HG02571 (cell line): Measurements from ENCODE around the gene MYCBP2.
"Not testable (repeated sequence)": the region's sequence is repeated elsewhere in the genome, so short reads cannot be mapped to it uniquely, and the experiment has no call there.

Source experiments
- ATAC-seq: cut with Tn5 transposase; IDR thresholded peaks from one replicate; pipeline ENCODE4 v1.9.1; 2021; ENCODE audit warnings: mild to moderate bottlenecking, moderate library complexity; ENCODE audit not compliant: unreplicated experiment

The MYCBP2 gene

GRCh38 chr13:77326905-77327604 lies at the start of gene MYCBP2:
TSS of gene MYCBP2 (minus strand) at chr13:77327094. CDS start at chr13:77326775, 319 bp downstream.
- ATAC-seq: peak; percentile 44

DNA sequence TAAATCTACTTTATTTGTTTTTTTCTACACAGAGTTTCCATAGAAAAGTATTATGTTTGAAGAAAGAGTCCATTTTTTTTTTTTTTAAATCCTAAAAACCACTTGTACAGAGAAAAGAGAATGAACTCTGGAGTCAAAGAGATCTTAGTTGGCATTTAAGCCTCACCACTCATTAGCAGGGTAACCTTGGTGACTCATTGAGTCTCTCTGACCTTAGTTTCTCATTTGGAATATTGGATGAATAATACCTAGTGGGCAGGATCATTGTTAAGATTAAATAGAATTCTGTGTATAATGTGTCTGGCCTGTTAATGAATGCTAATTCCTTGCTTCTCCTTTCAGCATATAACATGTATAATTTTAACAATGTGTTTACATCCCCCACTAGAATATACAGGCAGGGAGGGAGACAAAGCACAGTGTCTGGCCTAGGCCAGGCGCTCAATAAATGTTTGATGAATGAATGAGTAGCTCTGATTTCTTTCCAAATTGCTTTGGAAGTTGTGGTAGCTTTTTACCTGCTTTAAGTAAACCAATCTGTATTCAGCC lies 48.7 kb upstream of the MYCBP2 start:
- ATAC-seq: no peak

DNA sequence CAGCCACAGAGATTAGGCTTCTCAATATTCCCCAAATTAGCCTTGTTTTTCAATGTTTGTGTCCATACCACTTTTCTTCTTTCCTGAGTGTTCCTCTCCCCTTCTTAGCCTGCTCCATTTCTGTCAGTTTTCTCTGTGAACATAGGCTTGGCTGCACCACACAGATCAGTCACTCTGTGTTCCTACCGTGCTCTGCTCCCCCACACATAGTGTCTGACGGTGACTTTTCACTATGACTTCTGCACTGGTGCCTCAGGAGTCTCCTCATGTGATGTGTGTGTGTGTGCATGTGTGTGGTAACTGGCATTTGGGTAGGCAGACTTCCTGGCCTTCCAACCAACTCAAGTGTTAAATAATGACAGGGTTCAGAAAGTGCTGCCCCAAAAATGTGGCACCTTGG lies 47.9 kb upstream of the MYCBP2 start:
- ATAC-seq: peak; percentile 65

- no peak for ATAC-seq
Observed at GRCh38 chr13:77374339-77374738, 47.4 kb upstream of the MYCBP2 start.

DNA sequence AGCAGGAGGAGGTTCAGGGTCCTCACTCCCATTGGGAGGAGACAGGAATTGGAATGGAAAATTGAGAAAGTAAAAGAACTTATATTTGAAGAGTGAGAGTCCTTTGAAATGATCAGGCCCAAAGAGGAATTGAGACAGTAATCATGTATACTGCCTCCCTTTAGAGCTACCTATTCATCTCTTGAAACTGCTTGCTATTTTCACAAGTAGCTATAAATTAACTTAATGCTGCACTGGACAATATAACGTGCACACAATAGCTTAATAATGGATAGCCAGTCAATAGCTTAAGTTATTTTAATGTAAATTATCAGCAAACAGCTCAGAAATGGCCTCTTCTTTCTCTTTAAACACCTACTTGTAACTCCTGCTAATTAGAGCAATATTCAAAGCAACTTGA lies 46.6 kb upstream of the MYCBP2 start:
- no peak for ATAC-seq

DNA sequence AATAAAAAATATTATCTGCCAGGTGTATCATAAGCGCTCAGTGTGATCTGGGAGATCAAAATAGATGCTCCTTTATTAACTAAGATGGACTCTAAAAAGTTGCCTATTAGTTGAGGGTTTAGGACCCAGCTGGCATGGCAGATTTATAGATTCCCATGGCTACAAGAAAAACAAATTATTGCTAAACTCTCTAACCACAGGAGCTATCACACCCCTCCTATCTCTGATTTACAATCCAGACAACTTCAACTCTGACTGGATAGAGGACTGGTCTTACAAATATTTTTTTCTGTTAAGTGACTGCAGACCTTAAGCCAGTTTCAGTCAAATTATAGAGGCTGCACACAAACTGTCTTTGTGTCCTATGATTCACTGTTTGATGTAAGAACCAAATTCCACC lies 45.4 kb upstream of the MYCBP2 start:
- no peak for ATAC-seq

DNA sequence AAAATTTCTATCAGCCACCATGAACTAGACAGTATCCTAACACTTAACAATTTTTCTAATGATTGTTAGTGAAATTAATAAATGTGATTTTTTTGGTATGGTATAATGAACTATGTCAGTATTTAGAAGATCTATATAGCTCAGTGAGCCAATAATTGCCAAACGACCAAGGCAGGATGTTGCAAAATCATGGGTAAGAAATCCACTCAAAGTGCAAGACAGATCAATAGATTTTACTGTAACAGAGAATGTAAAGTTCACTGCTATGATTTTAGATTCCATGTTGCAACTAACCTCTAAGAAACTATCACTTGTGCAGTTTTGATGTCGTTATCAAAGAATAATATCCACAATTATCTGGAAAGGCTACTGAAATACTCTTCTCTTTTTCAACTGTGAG lies 44.0 kb upstream of the MYCBP2 start:
- ATAC-seq: no peak

- ATAC-seq: no peak
Observed at GRCh38 chr13:77362166-77362565, 35.3 kb upstream of the MYCBP2 start.

DNA sequence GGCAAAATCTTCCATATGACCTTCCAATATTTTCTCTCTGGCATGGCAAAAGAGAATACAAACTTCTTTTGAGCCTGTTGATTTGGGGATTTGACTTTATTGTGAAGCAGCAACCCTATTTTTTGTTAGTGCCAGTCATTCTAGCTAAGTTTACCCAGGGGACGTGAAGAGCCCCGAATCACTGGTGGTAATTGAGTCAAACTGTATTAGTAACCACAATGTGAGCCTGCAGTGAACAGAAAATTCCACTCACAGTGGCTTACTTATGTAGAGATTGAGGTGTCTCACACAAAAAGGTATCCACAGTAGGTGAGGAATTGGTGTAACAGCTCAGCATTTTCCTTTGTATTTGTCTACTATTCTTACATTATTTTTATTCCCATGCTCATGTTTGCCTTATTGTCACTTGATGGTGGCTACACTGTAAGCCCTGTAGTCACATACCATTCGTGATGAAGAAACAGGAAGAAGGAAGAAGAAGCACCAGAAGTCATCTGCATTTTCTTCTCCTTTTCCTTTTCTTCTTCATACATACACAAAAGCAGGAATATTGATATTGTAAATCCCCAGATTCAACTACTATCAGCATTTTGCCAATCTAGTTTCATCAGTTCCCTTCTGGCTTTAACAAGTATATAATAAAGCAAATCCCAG lies 33.3 kb upstream of the MYCBP2 start:
- ATAC-seq: no peak

GRCh38 chr13:77359171-77359570 lies 32.3 kb upstream of the MYCBP2 start:
- ATAC-seq: no peak

DNA sequence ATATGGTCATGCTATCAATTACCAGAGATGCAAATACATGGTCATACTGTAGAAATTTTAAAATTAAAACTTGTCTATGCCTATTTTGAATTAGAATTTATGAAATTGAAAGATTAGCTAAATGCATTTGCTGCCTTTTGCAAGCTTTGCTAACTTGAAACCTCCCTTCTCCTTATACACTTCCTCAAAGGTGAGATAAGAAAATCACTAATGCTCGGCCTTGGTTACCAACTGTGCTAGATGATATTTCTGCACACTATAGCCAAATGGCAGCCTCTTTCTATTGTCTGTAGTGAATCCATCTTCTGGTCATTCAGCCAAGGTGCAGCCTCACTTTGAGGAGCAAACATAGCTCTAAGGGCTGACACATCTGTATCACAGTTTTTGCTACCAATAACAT lies 31.1 kb upstream of the MYCBP2 start:
- no peak for ATAC-seq

GRCh38 chr13:77356155-77356554 lies 29.3 kb upstream of the MYCBP2 start:
- ATAC-seq: no peak

GRCh38 chr13:77353995-77354394 lies 27.1 kb upstream of the MYCBP2 start:
- no peak for ATAC-seq

GRCh38 chr13:77351315-77351714 lies 24.4 kb upstream of the MYCBP2 start:
- no peak for ATAC-seq

DNA sequence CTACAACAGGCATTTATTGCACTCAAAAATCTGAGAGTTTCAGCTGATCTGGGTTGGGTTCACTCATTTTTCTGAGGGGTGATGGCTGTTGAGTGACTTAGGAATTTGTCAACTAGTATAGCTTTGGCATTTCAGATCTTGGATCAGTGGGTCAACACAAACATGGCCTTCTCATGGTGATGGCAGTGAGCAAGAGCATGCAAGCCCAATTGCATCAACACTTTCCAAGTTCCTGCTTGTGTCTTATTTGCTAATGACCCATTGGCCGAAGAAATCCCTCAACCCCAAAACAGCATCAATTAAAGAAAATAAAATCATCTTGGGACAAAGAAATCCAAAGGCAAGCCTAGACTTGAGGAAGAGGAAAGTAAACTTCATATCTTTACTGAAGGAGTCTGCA lies 23.9 kb upstream of the MYCBP2 start:
- no peak for ATAC-seq

GRCh38 chr13:77349365-77349764 lies 22.5 kb upstream of the MYCBP2 start:
- ATAC-seq: no peak

DNA sequence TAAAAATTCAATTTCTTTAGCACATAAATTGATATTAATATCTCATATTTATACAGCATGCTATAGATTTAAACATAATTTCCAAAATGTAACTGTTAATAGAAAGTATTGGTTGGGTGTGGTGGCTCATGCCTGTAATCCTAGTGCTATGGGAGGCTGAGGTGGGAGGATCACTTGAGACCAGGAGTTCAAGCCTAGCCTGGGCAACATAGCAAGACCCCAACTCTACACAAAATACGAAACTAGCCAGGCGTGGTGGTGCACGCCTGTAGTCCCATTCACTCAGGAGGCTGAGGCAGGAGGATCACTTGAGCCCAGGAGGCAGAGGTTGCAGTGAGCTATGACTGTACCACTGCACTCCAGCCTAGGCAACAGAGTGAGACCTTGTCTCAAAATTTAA lies 20.5 kb upstream of the MYCBP2 start:
- ATAC-seq: not testable (repeated sequence)

GRCh38 chr13:77345150-77345780 lies 18.4 kb upstream of the MYCBP2 start:
- ATAC-seq: peak; percentile 60

DNA sequence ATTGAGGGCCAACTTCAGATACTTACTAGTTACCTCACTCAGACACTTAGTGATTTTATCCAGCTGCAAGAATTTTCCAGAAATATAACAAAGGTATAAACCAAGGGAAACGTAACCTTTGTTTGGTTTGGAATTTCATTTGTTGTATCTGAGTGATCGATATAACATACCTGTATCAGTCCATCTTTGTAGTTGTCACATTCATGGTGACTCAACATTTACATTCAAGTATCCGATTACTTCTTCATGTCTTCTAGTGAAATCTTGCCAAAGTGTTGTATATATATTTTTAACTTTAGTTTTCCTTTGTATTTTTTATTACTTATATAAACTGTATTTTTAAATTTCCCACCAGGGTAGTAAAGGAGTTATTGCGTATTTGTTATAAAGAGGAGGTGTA lies 16.9 kb upstream of the MYCBP2 start:
- ATAC-seq: no peak

GRCh38 chr13:77339408-77339807 lies 12.5 kb upstream of the MYCBP2 start:
- peak; percentile 50 for ATAC-seq

- ATAC-seq: peak; percentile 56
Observed at GRCh38 chr13:77338961-77339401, 12.1 kb upstream of the MYCBP2 start.

GRCh38 chr13:77338329-77338728 lies 11.4 kb upstream of the MYCBP2 start:
- peak; percentile 26 for ATAC-seq
